GM19452 (cell line): ENCODE measurements around the gene RASA3.

Experiments
- ATAC-seq: cut with Tn5 transposase; IDR thresholded peaks from one replicate; pipeline ENCODE4 v1.9.1; 2021; ENCODE audit not compliant: unreplicated experiment

RASA3 gene

DNA sequence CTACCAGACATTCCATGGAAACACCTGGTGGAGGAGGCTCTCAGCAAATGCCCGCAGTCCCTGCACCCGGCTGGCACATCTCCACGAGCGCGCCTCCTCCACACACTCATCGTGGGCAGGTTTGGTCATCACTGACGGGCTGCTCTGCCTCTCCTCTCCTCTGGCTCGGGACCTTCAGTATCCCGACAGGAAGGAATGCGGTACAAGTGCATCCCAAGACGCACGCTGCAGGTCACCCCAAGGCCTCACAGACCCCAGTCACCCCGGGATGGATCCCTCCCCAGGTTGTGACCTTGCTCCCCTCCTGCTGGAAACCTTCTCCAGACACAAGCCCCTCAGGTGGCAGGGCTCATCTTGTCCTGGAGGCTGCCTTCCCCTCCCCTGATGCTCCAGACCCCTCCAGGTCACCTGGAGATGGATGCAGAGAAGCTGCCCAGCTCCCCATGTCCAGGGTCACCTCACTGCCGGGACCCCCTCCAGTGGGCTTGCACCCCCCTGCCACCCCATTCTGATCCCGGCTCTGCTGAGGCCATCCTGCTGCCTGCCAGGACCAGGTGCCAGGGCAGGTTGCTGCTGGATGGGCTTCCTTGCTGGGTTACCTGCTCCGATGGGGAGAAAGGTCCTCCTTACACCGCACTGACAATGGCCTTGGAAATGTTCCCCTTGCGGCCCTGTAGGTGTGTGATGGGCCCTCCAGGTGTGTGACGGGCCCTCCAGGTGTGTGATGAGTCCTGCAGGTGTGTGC lies 188.4 kb downstream of the RASA3 start:
- no peak for ATAC-seq

DNA sequence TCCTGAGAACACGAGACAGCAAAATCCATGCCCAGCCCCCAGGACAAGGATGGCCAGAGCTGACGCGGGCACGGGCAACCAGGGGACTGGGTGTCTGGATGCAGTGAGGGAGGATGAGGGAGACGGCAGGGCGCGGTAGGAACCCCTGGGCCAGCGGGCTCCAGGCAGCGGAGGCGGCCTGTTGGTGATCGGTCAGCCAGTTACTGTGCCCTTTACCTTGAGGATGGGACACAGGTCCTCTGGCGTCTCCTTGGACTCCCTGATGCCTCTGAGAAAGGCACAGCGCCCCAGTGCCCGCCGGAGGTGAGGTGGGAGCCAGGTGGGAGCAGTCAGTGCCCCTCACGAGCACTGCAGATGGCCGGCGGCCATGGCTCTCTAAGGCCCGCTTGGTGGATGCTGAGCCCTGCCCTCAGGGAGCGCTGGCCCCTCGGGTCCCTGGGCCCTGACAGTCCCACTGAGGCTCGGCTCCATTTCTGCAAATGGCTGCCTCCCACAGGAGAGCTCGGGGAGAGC lies 189.8 kb downstream of the RASA3 start:
- ATAC-seq: no peak

DNA sequence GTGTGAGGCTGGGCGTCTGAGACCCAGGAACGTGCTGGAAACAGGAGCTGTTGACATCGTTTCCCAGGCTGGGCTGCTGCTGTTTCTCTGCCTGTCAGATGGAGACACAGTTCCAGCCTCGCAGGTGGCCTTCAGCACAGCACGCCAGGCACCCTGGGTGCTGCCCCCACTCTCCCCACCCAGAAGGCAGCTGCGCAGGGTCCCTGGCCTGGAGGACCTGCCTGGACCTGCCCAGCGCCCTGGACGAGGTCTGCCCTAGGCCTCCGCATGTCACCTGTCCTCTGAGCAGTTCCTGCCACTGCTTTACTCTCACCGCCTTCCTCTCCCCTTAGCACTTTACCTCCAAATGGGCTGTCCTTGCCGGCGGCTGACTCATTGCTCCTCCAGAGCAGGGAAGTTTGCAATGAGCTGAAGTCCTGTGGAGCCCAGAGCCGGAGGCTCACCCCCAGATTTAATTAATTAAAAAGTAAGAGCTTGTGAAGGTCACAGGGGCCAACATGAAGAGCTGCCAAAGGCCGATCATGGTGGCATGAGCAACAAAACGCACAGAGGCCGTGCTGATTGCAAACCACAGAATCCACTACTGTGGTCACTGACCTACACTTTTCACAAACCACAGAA lies 190.7 kb downstream of the RASA3 start:
- ATAC-seq: no peak

DNA sequence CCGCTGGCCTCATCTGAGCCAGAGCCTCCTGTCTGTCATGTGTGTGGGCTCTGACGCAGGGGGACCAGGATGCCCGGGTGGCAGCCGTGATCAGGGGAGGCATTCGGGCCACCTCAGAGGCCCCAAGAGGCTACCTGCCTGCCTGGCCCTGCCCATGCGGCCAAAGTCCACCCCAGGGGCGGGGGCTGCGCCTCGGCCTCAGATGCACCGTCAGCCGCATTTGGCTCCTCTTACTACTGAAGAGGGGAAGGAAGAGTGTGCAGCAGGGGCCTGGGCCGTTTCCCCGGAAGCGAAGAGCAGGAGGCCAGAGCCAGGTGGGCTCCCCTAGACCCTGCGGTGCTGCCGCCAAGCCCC lies 192.5 kb downstream of the RASA3 start:
- no peak for ATAC-seq

- no peak for ATAC-seq
Observed at GRCh38 chr13:113939129-113939943, 193.1 kb downstream of the RASA3 start.

DNA sequence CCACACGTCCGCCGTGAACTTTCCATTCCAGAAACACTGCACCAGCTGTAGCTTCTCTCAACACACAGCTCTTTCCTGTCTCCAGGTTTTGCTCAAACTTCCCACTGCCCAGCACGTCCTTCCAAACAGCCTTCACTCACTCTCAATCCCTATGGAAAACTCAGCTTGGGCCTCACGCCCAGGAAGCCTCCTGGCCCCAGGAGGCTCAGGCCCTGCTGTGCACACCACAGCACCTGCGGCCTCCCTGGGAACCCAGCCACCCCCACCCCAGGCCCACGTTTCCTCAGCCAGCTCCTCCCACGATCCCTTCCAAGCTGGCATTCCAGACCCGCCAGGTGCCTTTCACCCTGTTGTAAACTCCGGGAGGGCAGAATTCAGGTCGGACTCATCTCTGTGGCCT lies 193.7 kb downstream of the RASA3 start:
- ATAC-seq: no peak

DNA sequence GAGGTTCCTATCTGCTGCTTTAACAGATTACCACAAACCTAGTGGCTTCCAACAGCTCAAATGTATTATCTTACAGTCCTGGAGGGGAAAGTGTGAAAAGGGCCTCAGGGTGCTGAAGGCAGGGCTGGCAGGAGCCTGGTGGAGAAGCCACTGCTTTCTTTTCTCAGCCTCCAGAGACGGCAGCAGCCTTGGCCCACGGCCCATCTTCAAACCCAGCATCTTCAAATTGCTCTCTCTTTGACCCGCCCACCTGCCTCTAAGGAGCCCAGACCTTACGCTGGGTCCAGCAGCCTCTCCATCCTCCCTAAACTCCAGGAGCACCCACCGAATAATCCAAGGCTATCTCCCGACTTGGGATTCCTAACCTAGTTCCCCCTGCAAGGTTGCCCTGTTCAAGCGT lies 194.2 kb downstream of the RASA3 start:
- no peak for ATAC-seq

- ATAC-seq: no peak
Observed at GRCh38 chr13:113937527-113938180, 194.8 kb downstream of the RASA3 start.

GRCh38 chr13:113937073-113937472 lies 195.3 kb downstream of the RASA3 start:
- ATAC-seq: no peak

DNA sequence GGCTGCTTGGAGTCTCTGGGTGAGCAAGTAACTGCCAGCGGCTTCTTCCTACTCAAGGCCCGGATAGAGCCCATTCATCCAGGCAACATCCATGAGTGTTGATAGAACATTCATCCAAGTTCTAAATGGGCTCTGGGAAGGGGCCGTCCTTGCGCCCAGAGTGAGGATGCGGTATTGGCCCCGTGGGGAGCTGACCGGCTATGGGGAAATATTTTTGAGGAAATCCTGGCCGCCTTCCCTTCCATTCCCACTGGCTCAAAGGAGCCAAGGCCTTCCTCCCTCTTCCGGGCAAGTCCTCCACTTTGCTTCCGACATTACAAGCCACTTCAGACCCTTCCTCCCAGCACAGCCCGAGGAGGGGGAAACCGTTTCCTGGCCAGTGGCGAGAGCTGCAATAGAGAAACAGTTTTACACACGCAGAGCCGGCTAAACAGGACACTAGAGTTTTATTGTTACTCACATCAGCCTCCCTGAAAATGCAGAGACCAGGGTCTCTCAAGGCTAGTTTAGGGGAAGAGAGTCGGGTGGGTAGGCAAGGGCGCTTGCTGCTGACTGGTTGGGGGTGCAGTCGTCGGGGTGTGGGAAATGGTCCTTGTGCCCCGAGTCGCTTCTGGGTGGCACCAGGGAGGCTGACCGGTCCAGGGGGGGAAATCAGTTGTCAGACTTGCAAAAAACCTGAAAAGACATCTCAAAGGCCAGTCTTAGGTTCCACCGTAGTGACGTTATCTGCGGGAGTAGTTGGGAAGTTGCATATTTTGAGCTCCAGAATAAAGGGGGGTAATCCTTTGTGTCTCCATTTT lies 196.1 kb downstream of the RASA3 start:
- no peak for ATAC-seq

DNA sequence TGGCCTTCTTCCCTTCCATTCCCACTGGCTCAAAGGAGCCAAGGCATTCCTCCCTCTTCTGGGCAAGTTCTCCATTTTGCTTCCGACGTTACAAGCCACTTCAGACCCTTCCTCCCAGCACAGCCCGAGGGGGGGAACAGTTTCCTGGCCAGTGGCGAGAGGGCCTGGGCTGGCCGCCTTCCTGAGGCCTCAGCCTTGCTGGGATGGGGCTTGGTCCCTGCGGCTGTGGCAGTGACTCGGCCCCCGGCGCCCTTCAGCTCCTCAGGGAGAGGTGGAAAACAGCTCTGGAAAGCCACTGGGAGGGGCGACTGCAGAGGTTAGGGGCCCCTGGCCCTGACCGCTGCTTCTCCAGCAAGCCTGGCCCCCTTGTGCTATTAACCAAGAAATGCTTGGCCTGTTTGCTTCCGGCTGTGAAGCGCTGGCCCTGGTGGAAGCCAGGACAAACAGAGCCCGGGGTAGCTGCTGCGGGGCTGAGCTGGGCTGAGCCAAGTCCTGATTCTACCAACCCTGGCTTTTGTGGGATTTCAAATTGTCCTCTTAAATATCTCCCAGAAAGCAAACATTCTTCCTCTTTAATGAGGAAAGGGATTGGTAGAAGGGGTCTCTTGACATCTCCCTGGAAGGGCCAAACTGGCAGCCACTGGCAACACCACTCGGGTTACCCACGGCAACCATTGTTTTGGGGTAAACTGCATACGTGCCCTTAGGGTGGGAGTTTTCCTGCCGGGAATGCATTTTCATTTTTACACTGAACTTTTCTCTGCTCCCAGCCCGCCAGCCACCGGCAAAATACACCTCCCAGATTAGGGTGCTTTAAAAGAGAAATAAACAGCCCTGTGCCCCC lies 197.2 kb downstream of the RASA3 start:
- ATAC-seq: no peak

DNA sequence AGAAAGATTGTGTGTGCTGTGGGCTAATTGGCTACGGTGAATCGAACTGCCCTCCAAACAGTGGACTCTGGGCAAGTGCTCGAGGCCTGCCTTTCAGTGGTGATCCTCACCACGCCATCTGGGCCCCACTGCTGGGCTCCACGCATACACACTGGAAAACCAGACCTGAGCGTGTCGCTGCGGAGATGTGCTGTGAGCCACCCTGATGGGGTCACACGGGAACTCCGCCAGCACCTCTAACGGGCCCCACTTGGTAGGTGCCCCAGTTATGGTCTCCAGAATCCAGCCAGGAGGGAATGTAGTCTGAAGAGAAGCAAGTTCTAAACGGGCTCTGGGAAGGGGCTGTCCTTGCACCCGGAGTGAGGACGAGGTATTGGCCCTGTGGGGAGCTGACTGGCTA lies 197.8 kb downstream of the RASA3 start:
- no peak for ATAC-seq

DNA sequence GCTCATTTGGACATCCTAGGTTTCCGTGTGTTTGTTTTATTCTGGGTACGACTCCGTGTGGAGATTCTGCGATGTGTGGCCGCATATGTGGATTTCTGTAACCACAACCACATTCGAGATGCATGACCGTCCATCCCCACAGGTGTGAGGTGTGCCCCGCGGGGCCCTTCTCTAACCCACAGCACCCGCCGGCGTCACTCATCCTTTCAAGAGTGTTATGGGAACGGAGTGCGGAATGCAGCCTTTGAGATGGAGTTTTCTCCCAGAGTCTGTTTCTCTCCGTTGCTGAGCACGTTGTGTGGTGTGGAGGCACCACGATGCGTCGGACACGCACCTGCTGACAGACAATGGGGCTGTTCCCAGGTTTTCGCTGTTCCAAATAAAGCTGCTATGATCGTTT lies 198.5 kb downstream of the RASA3 start:
- no peak for ATAC-seq

GRCh38 chr13:113931841-113932459 lies 200.5 kb downstream of the RASA3 start:
- no peak for ATAC-seq

DNA sequence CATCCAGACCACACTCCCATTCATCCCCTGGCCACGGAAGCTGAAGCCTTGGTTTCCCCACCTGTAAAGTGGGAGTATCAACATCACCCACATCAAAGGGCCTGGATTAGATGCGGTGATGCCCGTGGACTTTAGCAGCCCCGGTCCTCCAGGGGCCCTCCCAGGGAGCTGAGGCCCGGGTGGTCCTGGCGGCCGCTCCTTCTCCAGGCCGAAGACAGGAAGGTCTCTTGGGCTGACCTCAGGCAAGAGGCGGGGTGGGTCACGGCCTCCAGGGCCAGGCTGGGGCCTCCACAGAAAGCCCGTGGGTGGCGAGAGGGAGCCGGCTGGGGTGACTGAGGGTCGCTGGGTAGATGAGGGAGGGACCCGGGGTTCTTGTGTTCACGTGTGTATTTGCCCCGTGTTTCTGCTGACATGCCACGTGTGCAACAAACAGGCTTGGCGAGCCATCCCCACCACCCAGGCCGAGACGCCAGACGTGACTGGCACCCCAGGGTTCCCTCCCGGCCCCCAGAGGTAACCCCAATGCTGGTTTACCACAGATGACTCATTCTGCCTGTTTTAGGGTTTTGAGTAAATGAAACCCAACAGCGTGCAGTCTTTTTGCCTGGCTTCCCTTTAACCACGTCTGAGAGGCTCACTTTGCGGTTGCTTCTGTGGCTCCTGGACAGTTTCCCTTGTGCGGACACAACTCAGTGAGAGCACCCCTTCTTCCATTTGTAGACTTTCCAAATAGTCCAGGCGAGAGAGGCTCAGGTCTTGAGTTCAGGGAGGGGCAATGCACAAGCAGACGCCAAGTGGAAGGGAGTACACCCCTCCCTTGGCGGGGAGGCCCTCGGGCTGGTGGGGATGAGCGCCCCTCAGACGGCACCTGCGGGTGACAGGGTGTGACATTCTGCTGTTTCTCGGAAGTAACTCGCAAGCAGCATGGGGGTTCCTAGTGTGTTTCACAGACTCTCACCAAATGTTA lies 201.5 kb downstream of the RASA3 start:
- no peak for ATAC-seq

- no peak for ATAC-seq
Observed at GRCh38 chr13:113929628-113930615, 202.5 kb downstream of the RASA3 start.
